Parathyroid adenoma (tissue), 2 donors: ENCODE results near the gene TRMT6.

Source experiments
- H2AFZ ChIP-seq: fragments of 300-600 bp; sonication (generic); one replicate; pipeline ENCODE4 v1.7.0; 2017; ENCODE audit warnings: antibody characterized with exemption, mild to moderate bottlenecking
- H3K27ac ChIP-seq: fragments of 300-600 bp; sonication (generic); one replicate; pipeline ENCODE4 v1.7.0; 2017
- H3K27me3 ChIP-seq: fragments of 300-600 bp; sonication (generic); one replicate; pipeline ENCODE4 v1.7.0; 2017; ENCODE audit warnings: low read length; ENCODE audit not compliant: control insufficient read depth, insufficient read depth
- H3K36me3 ChIP-seq: fragments of 300-600 bp; sonication (generic); one replicate; pipeline ENCODE4 v1.7.0; 2017; ENCODE audit warnings: low read length; ENCODE audit not compliant: control insufficient read depth, insufficient read depth
- H3K4me1 ChIP-seq: fragments of 300-600 bp; sonication (generic); one replicate; pipeline ENCODE4 v1.7.0; 2017; ENCODE audit warnings: control low read depth
- H3K4me2 ChIP-seq: fragments of 300-600 bp; sonication (generic); one replicate; pipeline ENCODE4 v1.7.0; 2017; ENCODE audit warnings: low read length
- H3K4me3 ChIP-seq: fragments of 300-600 bp; sonication (generic); one replicate; pipeline ENCODE4 v1.7.0; 2017; ENCODE audit warnings: low read depth, low read length
- H3K79me2 ChIP-seq: fragments of 300-600 bp; sonication (generic); one replicate; pipeline ENCODE4 v1.7.0; 2017; ENCODE audit warnings: control low read depth
- H3K9ac ChIP-seq: fragments of 300-600 bp; sonication (generic); one replicate; pipeline ENCODE4 v1.7.0; 2017; ENCODE audit warnings: mild to moderate bottlenecking
- H3K9me3 ChIP-seq: fragments of 300-600 bp; sonication (generic); one replicate; pipeline ENCODE4 v1.7.0; 2017; ENCODE audit warnings: low read length; ENCODE audit not compliant: control insufficient read depth
- CTCF ChIP-seq: fragments of 300-600 bp; sonication (generic); IDR thresholded peaks from one replicate; pipeline ENCODE4 v1.7.0; 2017; ENCODE audit warnings: antibody characterized with exemption, mild to moderate bottlenecking
- donor health status: primary hyperparathyroidism.

The TRMT6 gene

GRCh38 chr20:5990946-5991345 is 40.6 kb upstream of the TRMT6 start:
- no peaks in the 10 kb centered on the region for H3K36me3 ChIP-seq
- no peaks in the 10 kb centered on the region for H3K27me3 ChIP-seq
- H3K27ac ChIP-seq: peak overlapping the region; percentile 40

GRCh38 chr20:5989539-5989938 is 39.2 kb upstream of the TRMT6 start:
- Histone ChIP-seq H3K9me3 (no peaks in the 10 kb centered on the region), H3K27ac (no peak overlapping the region), H3K4me2 (no peak overlapping the region), H3K4me3 (no peak overlapping the region), H3K27me3 (no peaks in the 10 kb centered on the region), H3K9ac (no peak overlapping the region), H3K36me3 (no peaks in the 10 kb centered on the region), H2AFZ (no peak overlapping the region), H3K79me2 (no peaks in the 10 kb centered on the region), H3K4me1 (peaks cover 11% of the 10 kb centered on the region)
- TF ChIP-seq CTCF: no peak

More at GRCh38 chr20:5990946-5991345, 40.6 kb upstream of the TRMT6 start:
- Histone ChIP-seq H3K4me2 (no peak overlapping the region), H3K9me3 (no peaks in the 10 kb centered on the region), H3K4me1 (peaks cover 11% of the 10 kb centered on the region), H3K79me2 (no peaks in the 10 kb centered on the region), H3K4me3 (no peak overlapping the region), H3K9ac (no peak overlapping the region), H2AFZ (peak overlapping the region; percentile 16)
- no peak for TF ChIP-seq CTCF

- H3K9me3 ChIP-seq: no peaks in the 10 kb centered on the region
- no peak overlapping the region for H3K9ac ChIP-seq
- no peaks in the 10 kb centered on the region for H3K79me2 ChIP-seq
- no peak overlapping the region for H3K4me2 ChIP-seq
- no peaks in the 10 kb centered on the region for H3K36me3 ChIP-seq
- TF ChIP-seq CTCF: no peak
- H2AFZ ChIP-seq: no peak overlapping the region
- no peak overlapping the region for H3K27ac ChIP-seq
- no peak overlapping the region for H3K4me3 ChIP-seq
- peaks cover 11% of the 10 kb centered on the region for H3K4me1 ChIP-seq
- H3K27me3 ChIP-seq: no peaks in the 10 kb centered on the region
Measured at GRCh38 chr20:5987383-5987782, 37.0 kb upstream of the TRMT6 start.

GRCh38 chr20:5980720-5981538 is 30.6 kb upstream of the TRMT6 start:
- no peak for TF ChIP-seq CTCF
- Histone ChIP-seq H3K4me2 (no peak overlapping the region), H3K36me3 (no peaks in the 10 kb centered on the region), H3K4me3 (no peak overlapping the region), H3K9me3 (no peaks in the 10 kb centered on the region), H3K79me2 (no peaks in the 10 kb centered on the region), H2AFZ (no peak overlapping the region), H3K27ac (no peak overlapping the region), H3K4me1 (no peaks in the 10 kb centered on the region), H3K27me3 (no peaks in the 10 kb centered on the region), H3K9ac (no peak overlapping the region)

- H3K27ac ChIP-seq: no peak overlapping the region
- no peaks in the 10 kb centered on the region for H3K36me3 ChIP-seq
- TF ChIP-seq CTCF: no peak
- H2AFZ ChIP-seq: no peak overlapping the region
- H3K4me2 ChIP-seq: no peak overlapping the region
- no peak overlapping the region for H3K9ac ChIP-seq
- H3K4me1 ChIP-seq: no peaks in the 10 kb centered on the region
- no peaks in the 10 kb centered on the region for H3K27me3 ChIP-seq
- no peak overlapping the region for H3K4me3 ChIP-seq
- no peaks in the 10 kb centered on the region for H3K9me3 ChIP-seq
- H3K79me2 ChIP-seq: no peaks in the 10 kb centered on the region
Measured at GRCh38 chr20:5979801-5980200, 29.5 kb upstream of the TRMT6 start.
